Dermis blood vessel endothelial cell (primary cell): ENCODE results near the gene AP4E1. TPM values are rescaled to one million over a fixed set of nuclear protein-coding genes. Genes with fewer than 3 reads are reported as not detected.
"Not testable (repeated sequence)": the region's sequence is repeated elsewhere in the genome, so short reads cannot be mapped to it uniquely, and the experiment has no call there.

Experiments used
- DNase-seq: peaks from one replicate; pipeline ENCODE4 v3.0.0; 2010
- total RNA-seq: library from RNA; depleted of rRNA; stranded (reverse); fragments of >200 nt; gene quantifications from 2 replicates; pipeline ENCODE4 v1.2.3, GENCODE V29; 2014

AP4E1 gene
- total RNA-seq, 1 donor from 2014 or later: 12.3 TPM

DNA sequence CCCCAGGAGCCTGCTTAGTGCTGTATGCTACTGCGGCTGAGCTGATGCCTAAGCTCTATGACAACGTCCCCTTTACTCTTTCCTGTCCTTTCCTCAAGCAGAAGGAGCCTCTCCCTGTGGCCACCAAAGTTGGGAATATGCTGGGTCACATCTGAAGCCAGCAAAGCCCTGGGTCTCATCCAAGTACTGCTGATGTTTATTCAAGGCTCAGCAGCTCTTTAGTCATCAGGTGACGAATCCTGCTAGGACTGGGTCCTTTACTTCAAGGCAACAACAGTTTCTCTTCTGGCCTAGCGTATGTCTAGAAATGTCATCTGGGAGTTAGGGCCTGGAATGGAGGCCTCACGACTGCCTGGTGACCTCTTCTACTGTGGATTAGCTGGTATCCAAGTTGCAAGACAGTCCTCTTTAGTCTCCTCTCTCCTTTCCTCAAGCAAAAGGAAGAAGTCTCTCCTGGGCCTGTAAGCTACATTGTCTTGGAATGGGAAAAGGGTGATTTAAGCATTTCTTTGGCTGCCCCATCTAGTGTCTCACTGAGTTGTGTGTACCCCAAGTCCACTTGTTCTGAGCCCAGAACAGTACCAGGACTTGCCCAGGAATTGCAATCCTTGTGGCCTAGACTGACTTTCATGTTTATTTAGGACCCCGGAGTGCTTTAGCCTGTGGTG, 122.3 kb downstream of the AP4E1 start:
- DNase-seq: peak; percentile 35

DNA sequence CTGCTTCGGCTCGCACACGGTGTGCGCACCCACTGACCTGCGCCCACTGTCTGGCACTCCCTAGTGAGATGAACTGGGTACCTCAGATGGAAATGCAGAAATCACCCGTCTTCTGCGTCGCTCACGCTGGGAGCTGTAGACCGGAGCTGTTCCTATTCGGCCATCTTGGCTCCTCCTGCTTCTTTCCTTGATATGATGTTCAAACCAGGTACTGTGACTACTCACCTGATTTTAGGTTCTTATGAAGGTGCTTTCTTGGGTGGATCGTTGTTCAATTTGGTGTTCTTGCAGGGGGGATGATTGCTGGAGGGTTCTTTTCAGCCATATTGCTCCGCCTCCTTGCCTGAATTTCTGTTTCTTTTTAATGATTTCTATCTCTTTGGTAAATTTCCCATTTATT, 129.0 kb downstream of the AP4E1 start:
- not testable (repeated sequence) for DNase-seq

DNA sequence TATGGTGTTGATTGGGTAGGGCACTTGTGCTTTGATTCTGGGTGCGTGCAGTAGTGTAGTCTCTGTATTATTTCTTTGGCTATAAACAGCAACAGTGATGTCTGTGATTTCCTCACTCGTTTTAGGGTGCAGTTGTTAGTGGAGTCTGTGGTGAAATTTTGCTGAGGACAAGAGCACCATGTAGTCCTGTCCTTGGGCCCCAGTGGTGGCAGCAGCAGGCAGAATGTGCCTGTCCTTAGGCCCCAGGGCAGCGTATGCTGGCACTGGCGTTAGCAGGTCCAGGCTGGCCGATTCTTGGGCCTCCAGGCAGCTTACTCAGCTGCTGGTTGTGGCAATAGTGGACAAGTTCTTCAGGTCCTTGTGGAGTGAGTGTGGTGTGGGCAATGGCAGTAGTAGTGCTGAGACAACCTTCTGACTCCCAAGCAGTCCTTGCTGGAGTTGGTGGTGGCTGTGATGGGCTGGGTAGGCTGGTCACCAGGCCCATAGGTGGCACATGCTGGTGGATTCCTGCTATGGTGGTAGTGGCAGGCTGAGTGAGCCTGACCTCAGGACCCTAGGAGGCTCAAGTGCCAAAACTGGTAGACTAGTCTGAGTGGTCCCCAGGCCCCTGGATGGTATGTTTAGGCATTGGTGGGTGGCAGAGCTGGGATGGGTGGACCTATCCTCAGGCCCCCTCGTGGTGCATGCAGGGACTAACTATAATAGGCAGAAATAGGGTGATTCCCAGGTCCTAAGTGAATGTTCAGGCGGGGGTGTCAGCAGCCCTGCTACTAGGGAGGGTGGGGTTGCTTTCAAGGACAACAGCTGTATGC, 129.9 kb downstream of the AP4E1 start:
- DNase-seq: no peak

DNA sequence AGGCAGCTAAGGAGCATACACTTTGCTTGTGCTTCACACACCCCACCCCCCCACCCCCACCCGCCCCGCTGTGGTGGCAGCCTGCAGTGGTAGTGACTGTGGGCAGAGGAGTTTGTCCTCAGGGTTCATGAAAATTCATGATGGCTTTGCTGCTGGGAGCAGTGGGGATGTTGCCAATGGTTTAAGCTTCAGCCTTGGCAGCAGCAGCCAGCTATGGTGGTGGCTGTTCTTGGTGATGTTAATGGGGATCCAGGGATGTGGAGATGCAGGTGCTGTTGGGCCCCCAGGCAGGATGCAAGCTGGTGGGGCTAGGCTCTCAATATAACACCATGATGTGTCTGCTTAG, 130.5 kb downstream of the AP4E1 start:
- no peak for DNase-seq

DNA sequence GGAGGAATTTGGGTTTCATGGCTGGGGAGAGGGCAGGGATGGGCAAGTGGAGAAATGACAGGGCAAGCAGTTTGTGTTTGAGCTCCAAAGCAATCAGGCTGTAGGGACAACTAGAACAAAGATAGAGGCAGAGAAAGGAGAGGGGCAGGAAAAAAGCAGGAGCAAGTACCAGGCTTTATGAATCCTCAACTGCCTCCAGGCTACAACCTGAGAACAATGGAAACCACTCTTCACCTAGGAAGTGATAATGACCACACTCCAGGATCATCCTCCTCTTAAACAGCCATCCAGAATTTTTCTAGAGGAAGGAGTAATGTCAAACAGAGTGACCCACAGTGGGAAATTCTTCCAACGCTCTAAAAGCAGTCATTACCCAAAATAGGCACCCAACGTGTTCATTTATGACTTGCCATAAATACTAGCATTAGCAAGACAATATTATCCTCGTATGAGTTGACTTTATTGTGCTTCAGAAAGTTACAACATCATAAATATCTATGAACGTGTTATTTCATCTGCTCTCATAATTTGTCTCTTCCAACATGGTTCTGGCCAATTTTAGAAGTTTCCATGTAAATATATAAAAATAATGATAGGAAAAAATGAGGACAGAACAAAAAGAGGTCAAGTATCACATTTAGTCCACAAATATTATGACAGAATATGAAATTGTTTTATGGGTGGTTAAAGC, 135.7 kb downstream of the AP4E1 start:
- DNase-seq: no peak

DNA sequence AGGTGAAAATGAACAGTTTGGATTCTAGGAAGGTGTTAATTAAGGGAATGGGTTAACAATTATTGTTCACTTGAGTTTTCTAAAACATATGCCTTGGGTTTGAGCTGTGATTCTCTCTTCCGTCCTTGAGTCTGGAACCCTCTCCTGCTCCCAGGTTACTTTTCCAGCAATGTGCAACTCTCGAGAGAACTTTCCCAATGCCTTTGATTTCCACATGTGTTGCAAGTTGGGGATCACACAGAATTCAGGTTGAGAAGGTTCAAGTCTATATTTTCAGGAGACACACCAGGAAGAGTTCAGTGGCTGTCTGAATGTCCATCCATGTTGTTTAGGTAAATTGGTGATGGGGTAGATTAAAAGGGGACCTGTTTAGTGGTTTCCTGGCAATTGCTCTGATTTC, 137.5 kb downstream of the AP4E1 start:
- no peak for DNase-seq

DNA sequence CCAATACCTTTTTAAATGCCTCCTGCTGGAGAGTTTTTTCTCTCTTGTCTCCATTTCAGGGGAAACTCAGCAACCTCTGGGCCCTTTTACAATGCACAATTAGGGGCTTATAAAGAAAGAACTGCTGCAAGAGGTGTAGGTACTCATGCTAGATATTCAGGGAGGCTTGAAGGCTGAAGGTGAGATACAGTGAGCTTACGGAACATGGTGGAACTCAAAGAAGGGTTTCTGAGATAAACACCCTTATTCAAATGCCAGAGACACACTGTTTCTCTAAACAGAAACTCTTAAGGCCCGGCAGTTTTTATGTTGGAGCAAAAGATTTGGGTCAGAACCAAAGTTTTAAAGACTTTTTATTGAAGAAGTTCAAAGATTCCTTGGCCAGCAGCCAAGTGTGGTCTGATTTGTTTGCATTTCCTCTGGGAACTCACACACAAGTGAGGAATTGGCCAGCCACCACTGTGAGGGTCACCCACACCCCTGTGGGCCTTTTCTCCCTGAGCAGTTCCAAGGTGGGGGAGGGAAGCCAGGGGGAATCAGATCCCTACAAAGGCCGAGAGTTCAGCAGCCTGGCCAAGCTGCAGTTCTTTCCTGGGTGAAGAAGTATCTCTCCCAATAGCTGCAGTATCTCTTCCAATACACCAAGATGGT, 138.4 kb downstream of the AP4E1 start:
- peak; percentile 49 for DNase-seq

DNA sequence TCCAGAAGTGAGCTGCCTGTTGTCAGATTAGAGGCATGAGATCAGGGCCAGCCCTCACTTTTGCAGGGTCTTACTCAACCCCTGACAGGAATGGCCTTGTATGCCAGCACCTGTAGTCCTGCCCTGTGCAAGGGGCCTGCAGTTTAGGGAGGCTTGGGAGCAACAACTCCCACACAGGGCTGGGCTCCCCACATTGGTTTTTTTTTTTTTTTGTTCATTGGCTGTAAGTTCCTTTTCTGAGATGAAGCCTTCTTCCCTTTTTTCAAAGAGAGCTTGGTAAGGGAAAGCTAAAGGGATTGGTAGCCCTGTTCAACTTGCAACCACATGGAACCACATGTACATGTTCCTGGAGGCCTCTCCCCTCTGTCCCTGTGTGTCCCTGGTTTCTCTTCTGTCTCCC, 139.8 kb downstream of the AP4E1 start:
- DNase-seq: no peak

DNA sequence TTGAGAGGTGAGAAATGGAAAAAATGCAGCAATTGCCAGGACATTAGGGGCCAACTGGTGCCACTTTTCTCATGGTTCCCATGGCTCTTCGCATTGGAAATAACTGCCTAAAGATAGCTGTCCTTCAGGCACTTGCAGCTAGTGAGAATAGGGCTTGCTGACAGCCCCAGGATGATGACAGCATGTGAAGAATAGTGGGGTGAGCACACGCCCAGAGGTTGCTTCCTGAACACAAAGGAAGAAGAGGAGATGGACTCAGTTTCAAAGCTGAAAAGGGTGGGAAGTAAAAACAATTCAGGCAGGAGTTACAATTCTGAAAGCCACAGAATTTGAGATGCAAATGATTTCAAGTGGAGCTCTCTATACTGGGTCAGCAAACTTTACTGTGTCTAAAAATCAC, 140.6 kb downstream of the AP4E1 start:
- DNase-seq: no peak

DNA sequence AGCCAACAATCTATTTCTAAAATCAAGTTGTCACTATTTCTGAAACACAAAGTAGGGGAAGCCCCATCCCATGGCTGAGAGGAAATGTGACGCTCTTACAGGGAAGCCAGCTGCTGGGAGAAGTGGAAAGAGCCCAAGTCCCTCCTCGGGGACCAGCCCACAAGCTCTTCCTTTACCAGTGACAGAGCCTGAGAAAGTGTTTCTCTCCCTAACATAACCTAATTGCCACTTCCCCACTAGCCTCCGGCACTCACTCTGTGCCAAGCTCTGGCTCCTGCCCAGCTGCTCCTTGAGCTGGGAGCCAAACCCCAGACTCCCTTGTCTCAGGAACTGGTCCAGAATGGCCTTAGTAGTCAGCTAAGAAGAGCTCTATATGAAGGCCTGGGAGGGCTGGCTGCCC, 143.3 kb downstream of the AP4E1 start:
- peak; percentile 66 for DNase-seq

DNA sequence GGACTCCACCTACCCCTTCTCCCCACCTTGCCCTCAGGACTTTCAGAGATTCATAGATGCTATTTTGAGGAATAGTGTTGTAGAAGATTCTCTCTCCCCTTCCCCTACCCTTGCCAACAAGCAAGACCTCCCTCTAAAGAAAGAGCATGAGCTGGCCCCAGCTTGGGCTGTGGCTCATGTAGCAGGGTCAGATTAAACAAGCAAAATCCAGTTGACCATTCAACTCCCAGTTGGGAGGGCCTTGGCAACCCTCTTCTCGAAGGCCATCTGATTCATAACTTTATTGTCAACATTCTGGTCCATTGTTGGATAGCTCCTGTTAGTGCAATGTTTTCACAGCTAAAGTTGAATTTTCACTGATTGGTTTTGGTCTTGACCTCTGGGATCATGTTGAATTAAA, 145.1 kb downstream of the AP4E1 start:
- no peak for DNase-seq

DNA sequence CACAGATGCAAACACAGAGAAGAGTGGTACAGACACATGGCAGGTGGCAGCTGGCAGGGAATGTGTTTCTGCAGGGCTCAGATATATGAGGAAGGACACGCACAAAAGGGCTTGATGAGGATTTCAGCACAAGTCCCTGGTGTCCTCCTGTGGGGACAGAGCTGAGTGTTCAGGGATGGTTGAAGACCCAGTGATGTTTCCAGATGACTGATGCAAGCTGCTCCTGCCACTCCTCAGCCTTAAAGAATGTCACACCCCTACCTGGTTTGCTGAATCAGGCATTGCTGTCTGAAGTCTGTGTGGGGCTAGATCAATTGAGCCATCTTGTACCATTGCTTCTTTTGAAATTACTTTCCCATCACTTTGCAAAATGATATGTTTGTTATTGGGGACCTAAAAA, 146.1 kb downstream of the AP4E1 start:
- DNase-seq: no peak

Other genes starting within 250 kb of the AP4E1 start
- 37.1 and 40.2 TPM in 2 replicates for gene TRPM7, start 221.9 kb upstream of the AP4E1 start, total RNA-seq
- gene SPPL2A, start 143.0 kb upstream of the AP4E1 start, total RNA-seq: 114 and 173 TPM in 2 replicates
- gene TNFAIP8L3, start 186.2 kb downstream of the AP4E1 start, total RNA-seq: 49.9 and 79.0 TPM in 2 replicates